ENCODE results near the gene POLR2H.

Gene POLR2H

GRCh38 chr3:184336547-184337398 is 24.7 kb upstream of the POLR2H start:
- no peaks in the 10 kb centered on the region for H3K79me2 ChIP-seq (ENCODE audit: control insufficient read depth, low read length)
- H3K9me2 ChIP-seq (replicated peaks; ENCODE audit: control insufficient read depth, low read length): no peaks in the 10 kb centered on the region
- H3K36me3 ChIP-seq (ENCODE audit: control insufficient read depth, low read length): peaks cover 39% of the 10 kb centered on the region
- H3F3A ChIP-seq (ENCODE audit: control insufficient read depth, insufficient read depth): peaks cover 42% of the 10 kb centered on the region
- H3K27ac ChIP-seq (ENCODE audit: low read depth, low read length): no peak overlapping the region
- peak overlapping the region; percentile 72 for H3K4me3 ChIP-seq (ENCODE audit: low read length)
- H3K27me3 ChIP-seq (ENCODE audit: control insufficient read depth, low read length): peaks cover 3% of the 10 kb centered on the region; the same call in 1 of the 2 replicates
- peak overlapping the region; percentile 79 for H3K4me2 ChIP-seq (ENCODE audit: low read length)
- H4K20me1 ChIP-seq (ENCODE audit: control insufficient read depth, insufficient read depth, low read depth, low read length): peaks cover 14% of the 10 kb centered on the region
- H3K9me3 ChIP-seq (ENCODE audit: control insufficient read depth, insufficient read depth, low read length): no peaks in the 10 kb centered on the region
- TF ChIP-seq EZH2phosphoT487 (IDR thresholded peaks at IDR 0.05; ENCODE audit: borderline replicate concordance, low read length): no peak
- no peak for TF ChIP-seq CTCF (IDR thresholded peaks at IDR 0.05; ENCODE audit: low read depth, low read length, poor library complexity, severe bottlenecking)
- H3K4me1 ChIP-seq (ENCODE audit: control insufficient read depth, low read length): peaks cover 22% of the 10 kb centered on the region

GRCh38 chr3:184337399-184337714 is 24.2 kb upstream of the POLR2H start, which contains the start of gene FAM131A:
TSS of gene FAM131A (plus strand) at chr3:184337600. CDS start at chr3:184337631, 31 bp downstream.
- H3K9me3 ChIP-seq (ENCODE audit: control insufficient read depth, insufficient read depth, low read length): no peaks in the 10 kb centered on the region
- peaks cover 13% of the 10 kb centered on the region for H4K20me1 ChIP-seq (ENCODE audit: control insufficient read depth, insufficient read depth, low read depth, low read length)

GRCh38 chr3:184337981-184338380 is 23.5 kb upstream of the POLR2H start:
- peaks cover 11% of the 10 kb centered on the region for H4K20me1 ChIP-seq (ENCODE audit: control insufficient read depth, insufficient read depth, low read depth, low read length)
- peaks cover 22% of the 10 kb centered on the region for H3K4me1 ChIP-seq (ENCODE audit: control insufficient read depth, low read length)
- H3K36me3 ChIP-seq (ENCODE audit: control insufficient read depth, low read length): peaks cover 27% of the 10 kb centered on the region
- no peak overlapping the region for H3K4me3 ChIP-seq (ENCODE audit: low read length)
- peaks cover 3% of the 10 kb centered on the region; the same call in 1 of the 2 replicates for H3K27me3 ChIP-seq (ENCODE audit: control insufficient read depth, low read length)
- H3K27ac ChIP-seq (ENCODE audit: low read depth, low read length): no peak overlapping the region
- peak overlapping the region; percentile 33; the same call in 1 of the 2 replicates for H3K4me2 ChIP-seq (ENCODE audit: low read length)
- H3K9me2 ChIP-seq (replicated peaks; ENCODE audit: control insufficient read depth, low read length): no peaks in the 10 kb centered on the region
- TF ChIP-seq CTCF (IDR thresholded peaks at IDR 0.05; ENCODE audit: low read depth, low read length, poor library complexity, severe bottlenecking) (no peak), EZH2phosphoT487 (IDR thresholded peaks at IDR 0.05; ENCODE audit: borderline replicate concordance, low read length) (no peak)
- H3K79me2 ChIP-seq (ENCODE audit: control insufficient read depth, low read length): no peaks in the 10 kb centered on the region
- no peaks in the 10 kb centered on the region for H3K9me3 ChIP-seq (ENCODE audit: control insufficient read depth, insufficient read depth, low read length)
- peaks cover 30% of the 10 kb centered on the region for H3F3A ChIP-seq (ENCODE audit: control insufficient read depth, insufficient read depth)

More at GRCh38 chr3:184337399-184337714, 24.2 kb upstream of the POLR2H start, which contains the start of gene FAM131A:
- Histone ChIP-seq H3K27ac (ENCODE audit: low read depth, low read length) (no peak within 1 kb of the TSS), H3K27me3 (ENCODE audit: control insufficient read depth, low read length) (peaks cover 3% of the 10 kb centered on the region; the same call in 1 of the 2 replicates), H3K4me3 (ENCODE audit: low read length) (peak within 1 kb of the TSS; percentile 72), H3K4me2 (ENCODE audit: low read length) (peak within 1 kb of the TSS; percentile 79), H3K4me1 (ENCODE audit: control insufficient read depth, low read length) (peaks cover 22% of the 10 kb centered on the region), H3K79me2 (ENCODE audit: control insufficient read depth, low read length) (no peaks in the 10 kb centered on the region), H3K9me2 (replicated peaks; ENCODE audit: control insufficient read depth, low read length) (no peaks in the 10 kb centered on the region), H3F3A (ENCODE audit: control insufficient read depth, insufficient read depth) (peaks cover 36% of the 10 kb centered on the region), H3K36me3 (ENCODE audit: control insufficient read depth, low read length) (peaks cover 33% of the 10 kb centered on the region)
- TF ChIP-seq EZH2phosphoT487 (IDR thresholded peaks at IDR 0.05; ENCODE audit: borderline replicate concordance, low read length) (no peak), CTCF (IDR thresholded peaks at IDR 0.05; ENCODE audit: low read depth, low read length, poor library complexity, severe bottlenecking) (no peak)

Measured in DOHH2 (cell line).